Left ventricle myocardium superior (tissue), 1 donor: ENCODE results near the gene ZNF500. TPM values are rescaled to one million over a fixed set of nuclear protein-coding genes. Genes with fewer than 3 reads are reported as not detected.

ENCODE experiments used
- ATAC-seq: fragments of 200-7000 bp; cut with Tn5 transposase; one replicate; pipeline ENCODE4 v1.9.1; 2020; ENCODE audit warnings: mild to moderate bottlenecking, moderate library complexity
- DNase-seq: peaks from one replicate; pipeline ENCODE4 v3.0.0-alpha.2; 2020
- intact Hi-C: fragments of 100-400 bp; cut with micrococcal nuclease; formaldehyde crosslinking; loops from one replicate; pipeline ENCODE4 v1.11.0; 2022
- total RNA-seq: library from RNA; stranded (reverse); fragmentation: NEBNext Ultra II Directional; extraction: Animal tissue kit (Norgen Biotek cat#: 25700); gene quantifications from one replicate; pipeline ENCODE4 v1.2.1, GENCODE V29; 2021
- donor health status: DM: no; HTN: yes; CAD: no; lungs with severe emphysema.

The ZNF500 gene
- total RNA-seq, 1 donor from 2014 or later: 8.4 TPM

GRCh38 chr16:4778050-4778392 is 11.1 kb upstream of the ZNF500 start:
- intact Hi-C loops: no loop called here
- ATAC-seq (no peak), DNase-seq (no peak)

DNA sequence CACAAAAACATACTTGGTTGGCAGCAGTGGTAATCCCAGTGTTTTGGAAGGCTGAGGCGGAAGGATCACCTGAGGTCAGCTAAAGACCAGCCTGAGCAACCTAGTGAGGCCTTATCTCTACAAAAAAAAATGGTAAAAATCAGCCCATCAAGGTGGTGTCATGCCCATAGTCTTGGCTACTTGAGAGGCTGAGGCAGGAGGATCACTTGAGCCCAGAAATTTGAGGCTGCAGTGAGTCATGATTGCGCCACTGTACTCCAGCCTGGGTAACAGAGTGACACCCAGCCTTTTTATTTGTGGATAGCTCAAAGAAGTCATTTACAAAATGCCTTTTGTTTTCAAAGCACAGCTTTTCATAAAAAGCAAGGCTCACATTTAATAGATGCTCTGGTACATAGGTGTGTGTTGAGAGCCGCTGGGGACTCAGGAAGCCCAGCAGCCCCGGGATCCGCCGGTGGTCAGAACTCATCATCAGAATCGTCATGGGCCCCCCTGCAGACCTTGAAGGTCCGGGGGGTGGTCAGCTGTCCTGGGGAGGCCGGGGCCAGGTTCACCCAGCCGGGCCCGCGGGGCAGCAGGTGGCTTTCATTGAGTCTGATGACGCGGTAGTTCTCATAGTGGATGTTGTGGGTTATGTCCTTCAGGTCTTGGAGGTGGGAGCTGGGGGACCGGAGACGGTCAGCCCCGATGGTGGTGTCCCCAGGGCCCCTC is 10.5 kb upstream of the ZNF500 start:
- intact Hi-C loops: no loop called here

GRCh38 chr16:4776141-4776705 is 9.3 kb upstream of the ZNF500 start:
- intact Hi-C loops: no loop called here
- DNase-seq (no peak), ATAC-seq (no peak)

More for the DNA sequence above, 10.5 kb upstream of the ZNF500 start:
- no peak for DNase-seq
- ATAC-seq: no peak

DNA sequence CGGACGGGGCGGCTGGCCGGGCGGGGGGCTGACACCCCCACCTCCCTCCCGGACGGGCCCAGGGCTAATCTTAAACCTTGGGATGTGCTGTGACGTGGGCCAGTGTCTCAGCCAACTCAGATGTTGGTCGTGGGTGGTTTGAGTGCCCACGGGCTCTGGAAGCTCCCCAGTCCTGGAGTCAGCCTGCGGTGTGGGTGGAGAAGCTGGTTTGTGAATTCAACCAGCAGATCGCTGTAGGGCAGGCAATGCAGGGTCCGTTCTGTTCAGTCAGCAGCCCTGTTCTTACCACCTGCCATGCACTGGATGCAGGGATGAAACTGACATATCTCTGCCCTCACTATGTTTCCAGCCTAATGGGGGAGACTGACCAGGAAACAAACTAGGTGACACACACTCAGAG is 8.0 kb upstream of the ZNF500 start:
- no peak for DNase-seq
- intact Hi-C loops: no loop called here
- ATAC-seq: no peak

DNA sequence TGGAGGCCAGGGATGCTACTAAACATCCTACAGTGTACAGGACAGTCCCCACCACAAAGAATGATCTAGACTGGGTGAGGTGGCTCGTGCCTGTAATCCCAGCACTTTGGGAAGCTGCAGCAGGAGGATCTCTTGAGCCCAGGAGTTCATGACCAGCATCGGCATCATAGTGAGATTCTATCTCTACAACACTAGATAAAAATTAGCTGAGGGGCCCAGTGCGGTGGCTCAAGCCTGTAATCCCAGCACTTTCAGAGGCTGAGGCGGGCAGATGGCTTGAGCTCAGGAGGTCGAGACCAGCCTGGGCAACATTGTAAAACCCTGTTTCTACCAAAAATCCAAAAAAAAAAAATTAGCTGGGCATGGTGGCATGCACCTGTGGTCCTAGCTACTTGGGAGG is 5.4 kb upstream of the ZNF500 start:
- ATAC-seq (no peak), DNase-seq (no peak)
- intact Hi-C loops: no loop called here

DNA sequence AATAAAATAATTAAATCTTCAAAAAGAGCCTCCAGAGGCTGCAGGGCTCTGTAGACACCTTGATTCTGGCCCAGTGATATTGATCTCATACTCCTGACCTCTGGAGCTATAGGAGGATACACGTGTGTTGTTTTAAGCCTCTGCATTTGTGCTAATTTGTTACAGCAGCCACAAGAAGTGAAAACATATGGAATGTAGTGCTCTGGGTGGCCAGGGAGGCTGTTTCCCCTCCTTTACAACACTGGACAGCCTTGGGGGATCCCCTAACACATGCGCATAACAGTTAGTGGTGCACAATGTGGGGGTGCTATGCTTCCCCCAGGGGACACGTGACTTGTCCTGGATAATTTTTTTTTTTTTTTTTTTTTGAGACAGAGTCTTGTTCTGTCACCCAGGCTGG is 4.7 kb upstream of the ZNF500 start:
- ATAC-seq (no peak), DNase-seq (no peak)
- intact Hi-C loops: no loop called here

DNA sequence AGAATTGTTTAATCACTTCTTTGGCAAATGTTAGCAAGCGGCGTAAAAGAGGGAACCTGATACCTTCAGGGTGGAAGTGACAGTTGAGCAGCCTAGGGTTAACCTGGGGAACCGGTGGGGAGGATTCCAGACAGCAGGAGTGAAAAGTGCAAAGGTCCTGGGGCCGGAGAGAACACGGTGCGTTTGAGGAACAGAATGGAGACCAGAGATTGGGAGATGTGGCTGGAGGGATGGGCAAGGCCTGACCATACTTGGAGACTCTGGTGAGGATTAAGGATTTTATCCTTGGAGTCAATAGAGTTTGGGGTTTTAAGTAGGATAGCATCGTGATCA is 2.3 kb upstream of the ZNF500 start:
- ATAC-seq: no peak
- intact Hi-C loops: no loop called here
- DNase-seq: no peak

DNA sequence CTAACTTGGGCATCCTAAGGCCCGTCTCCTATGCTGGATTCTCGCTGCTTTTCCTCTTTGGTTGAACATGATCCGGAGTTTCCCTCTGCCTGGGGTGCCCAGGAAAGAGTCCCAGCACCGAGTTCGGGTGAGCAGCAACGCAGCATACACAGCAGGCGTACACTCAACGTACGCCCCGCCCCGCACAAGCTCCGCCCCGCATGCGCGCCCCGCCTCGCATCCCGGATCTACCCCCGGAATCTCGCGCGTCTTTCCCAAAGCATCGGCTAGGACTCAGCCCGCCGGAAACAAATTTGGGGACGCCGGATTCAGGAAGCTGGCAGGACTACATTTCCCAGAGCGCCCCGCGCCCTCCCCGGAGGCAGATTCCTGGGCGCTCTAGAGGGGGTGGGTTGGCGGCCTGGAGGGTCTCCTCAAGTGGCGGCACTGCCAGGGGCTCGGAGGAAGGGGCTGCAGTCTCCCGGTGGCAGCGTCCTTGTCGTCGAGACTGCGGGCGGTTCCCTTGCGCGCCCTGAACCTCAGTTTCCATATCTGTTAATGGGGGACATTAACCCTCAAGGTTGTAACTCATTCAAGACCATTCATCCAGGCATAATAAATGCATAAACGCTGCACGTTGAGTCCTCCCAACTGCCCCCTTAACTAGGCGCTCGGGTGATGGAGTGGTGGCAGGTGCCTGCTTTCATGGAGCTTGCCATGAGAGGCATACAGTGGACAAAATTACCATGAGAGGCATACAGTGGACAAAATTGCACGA is 1.8 kb upstream of the ZNF500 start:
- ATAC-seq: peak; percentile 92
- peak; percentile 99 for DNase-seq
- intact Hi-C loops: no loop called here

- intact Hi-C loops: no loop called here
Measured at GRCh38 chr16:4767872-4768548, 1.0 kb upstream of the ZNF500 start.

GRCh38 chr16:4765511-4766474 is 1.2 kb downstream of the ZNF500 start:
- intact Hi-C loops: no loop called here
- ATAC-seq: no peak
- DNase-seq: no peak

More at GRCh38 chr16:4767872-4768548, 1.0 kb upstream of the ZNF500 start:
- DNase-seq: no peak
- no peak for ATAC-seq

DNA sequence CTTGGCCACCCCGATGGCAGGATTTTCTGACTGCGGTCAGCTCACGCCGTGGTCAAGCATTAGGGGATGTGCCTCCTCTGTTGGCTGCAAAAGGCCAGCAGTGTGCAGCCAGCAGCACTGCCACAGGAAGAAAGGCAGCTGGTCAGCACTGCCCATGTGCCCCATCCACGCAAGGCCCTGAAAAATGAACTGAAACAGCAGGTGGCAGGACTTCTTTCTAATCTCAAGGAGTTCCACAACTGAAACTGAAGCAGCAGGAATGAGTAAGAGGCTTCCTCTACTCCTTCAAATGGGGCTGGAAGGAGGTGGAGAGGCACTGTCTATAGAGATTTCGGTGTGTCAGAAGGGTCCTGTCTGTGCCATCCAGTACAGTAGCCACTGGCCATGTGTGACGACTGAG is 3.2 kb downstream of the ZNF500 start:
- intact Hi-C loops: no loop called here
- DNase-seq (no peak), ATAC-seq (no peak)

GRCh38 chr16:4762205-4762604 is 4.8 kb downstream of the ZNF500 start:
- ATAC-seq (no peak), DNase-seq (no peak)
- intact Hi-C loops: no loop called here

DNA sequence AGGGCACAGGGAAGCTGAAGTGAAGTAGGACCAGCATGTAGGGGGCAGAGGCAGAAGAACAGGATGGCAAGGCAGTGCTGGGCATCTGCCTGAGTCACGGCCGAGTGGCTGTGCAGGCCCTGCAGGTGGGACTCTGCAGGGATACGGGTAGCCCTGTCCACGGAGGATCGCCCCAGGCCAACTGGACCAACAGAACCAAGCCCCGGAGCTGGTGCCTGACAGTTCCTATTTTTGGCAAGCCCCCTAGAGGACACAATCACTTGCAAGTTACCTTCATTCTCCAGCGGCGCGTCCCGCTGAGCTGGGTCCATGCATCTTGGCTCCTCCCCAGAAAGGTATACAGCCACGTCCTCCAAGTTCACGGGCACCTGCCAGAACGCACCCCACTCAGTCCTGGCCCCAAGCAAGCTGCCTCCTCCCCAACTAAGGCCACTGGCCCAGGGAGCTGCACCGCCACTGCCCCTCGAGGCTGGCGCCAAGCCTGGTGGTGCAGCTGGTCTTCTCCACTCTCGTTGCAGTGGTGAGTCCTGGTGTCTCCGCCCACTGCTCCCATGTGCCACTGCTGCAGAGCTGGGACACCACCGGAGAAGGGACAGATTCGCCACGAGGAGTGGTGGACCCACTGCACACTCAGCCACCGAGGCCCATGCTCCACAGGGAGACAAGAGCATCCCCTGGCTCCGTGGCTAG is 6.6 kb downstream of the ZNF500 start:
- intact Hi-C loops: no loop called here
- no peak for ATAC-seq
- DNase-seq: no peak

- no peak for ATAC-seq
- intact Hi-C loops: no loop called here
Measured at GRCh38 chr16:4755687-4756086, 11.3 kb downstream of the ZNF500 start.

DNA sequence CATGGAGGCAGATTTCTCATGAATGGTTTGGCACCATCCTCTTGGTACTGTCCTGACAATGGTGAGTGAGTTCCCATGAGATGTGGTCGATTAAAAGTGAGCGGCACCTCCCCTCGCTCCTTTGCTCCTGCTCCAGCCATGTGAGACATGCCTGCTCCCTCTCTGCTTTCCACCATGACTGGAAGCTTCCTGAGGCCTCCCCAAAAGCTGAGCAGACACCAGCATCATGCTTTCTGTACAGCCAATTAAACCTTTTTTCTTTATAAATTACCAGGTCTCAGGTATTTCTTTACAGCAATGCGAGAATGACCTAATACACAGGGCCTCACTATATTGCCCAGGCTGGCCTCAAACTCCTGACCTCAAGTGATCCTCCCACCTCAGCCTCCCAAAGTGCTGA is 12.1 kb downstream of the ZNF500 start:
- DNase-seq: no peak
- no peak for ATAC-seq
- intact Hi-C loops: no loop called here

More at GRCh38 chr16:4755687-4756086, 11.3 kb downstream of the ZNF500 start:
- no peak for DNase-seq

DNA sequence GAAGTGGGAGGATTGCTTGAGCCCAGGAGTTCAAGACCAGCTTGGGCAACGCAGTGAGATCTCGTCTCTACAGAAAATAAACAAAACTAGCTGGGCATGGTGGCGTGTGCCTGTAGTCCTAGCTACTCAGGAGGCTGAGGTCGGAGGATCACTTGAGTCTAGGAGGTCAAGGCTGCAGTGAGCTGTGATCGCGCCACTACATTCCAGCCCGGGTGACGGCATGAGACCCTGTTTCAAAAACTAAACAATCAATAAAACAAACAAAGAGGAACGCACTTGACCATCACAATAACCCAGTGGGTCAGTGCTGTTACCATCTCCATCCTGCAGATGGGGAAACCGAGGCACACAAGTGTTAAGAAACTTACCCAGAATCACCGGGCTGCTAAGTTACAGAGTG is 13.7 kb downstream of the ZNF500 start:
- ATAC-seq: no peak

GRCh38 chr16:4752351-4753100 is 14.4 kb downstream of the ZNF500 start:
- DNase-seq (no peak), ATAC-seq (no peak)

More for the DNA sequence above, 13.7 kb downstream of the ZNF500 start:
- DNase-seq: no peak
- intact Hi-C loops: no loop called here

GRCh38 chr16:4750896-4751295 is 16.1 kb downstream of the ZNF500 start:
- intact Hi-C loops: no loop called here
- DNase-seq (no peak), ATAC-seq (no peak)

More at GRCh38 chr16:4752351-4753100, 14.4 kb downstream of the ZNF500 start:
- intact Hi-C loops: no loop called here
